OCI-LY7 (cell line): ENCODE data around the gene CD300C.

Experiments
- CTCF ChIP-seq: fragments of 200-600 bp; sonication (generic); conservative IDR thresholded peaks from 2 replicates; pipeline ENCODE4 v1.5.1; 2014; ENCODE audit warnings: mild to moderate bottlenecking, antibody characterized with exemption, low read length, moderate library complexity, mixed read lengths
- EZH2phosphoT487 ChIP-seq: fragments of 200-600 bp; sonication (generic); IDR thresholded peaks from 2 replicates; pipeline ENCODE4 v1.6.1; 2018; ENCODE audit warnings: low read depth, borderline replicate concordance, mild to moderate bottlenecking, mixed run types, antibody characterized with exemption, low read length, moderate library complexity, mixed read lengths

GRCh38 chr17:74578979-74579378 lies 33.1 kb upstream of the CD300C start:
- TF ChIP-seq CTCF: no peak
- no peak for TF ChIP-seq EZH2phosphoT487
